PC-9 (cell line): ENCODE measurements around the gene LUC7L3.

ENCODE experiments used
- EZH2 ChIP-seq: fragments of 200-600 bp; sonication (generic); IDR thresholded peaks from 2 replicates; pipeline ENCODE4 v1.8.0; 2017; ENCODE audit warnings: antibody characterized with exemption, low read depth
- TF ChIP-seq, protein P1 (sequence below): fragments of 200-600 bp; sonication (generic); conservative IDR thresholded peaks from 2 replicates; pipeline ENCODE4 v1.6.1; 2017; ENCODE audit warnings: mixed run types, antibody characterized with exemption, mild to moderate bottlenecking, moderate library complexity

DNA sequence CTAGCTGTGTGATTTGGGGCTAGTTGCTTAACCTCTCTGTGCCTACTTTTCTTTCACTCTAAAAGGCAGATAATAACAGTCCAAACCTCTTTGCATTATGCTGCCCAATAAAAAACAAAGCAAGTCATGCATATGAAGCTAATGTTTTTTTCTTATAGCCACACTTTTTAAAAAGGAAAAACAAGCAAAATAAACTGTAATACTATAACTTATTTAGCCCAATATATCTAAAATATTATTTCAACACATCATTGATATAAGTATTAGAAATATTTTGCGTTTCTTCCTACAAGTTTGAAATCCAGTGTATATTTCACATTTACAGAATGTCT is 34.1 kb upstream of the LUC7L3 start:
- TF ChIP-seq, protein P1, sequence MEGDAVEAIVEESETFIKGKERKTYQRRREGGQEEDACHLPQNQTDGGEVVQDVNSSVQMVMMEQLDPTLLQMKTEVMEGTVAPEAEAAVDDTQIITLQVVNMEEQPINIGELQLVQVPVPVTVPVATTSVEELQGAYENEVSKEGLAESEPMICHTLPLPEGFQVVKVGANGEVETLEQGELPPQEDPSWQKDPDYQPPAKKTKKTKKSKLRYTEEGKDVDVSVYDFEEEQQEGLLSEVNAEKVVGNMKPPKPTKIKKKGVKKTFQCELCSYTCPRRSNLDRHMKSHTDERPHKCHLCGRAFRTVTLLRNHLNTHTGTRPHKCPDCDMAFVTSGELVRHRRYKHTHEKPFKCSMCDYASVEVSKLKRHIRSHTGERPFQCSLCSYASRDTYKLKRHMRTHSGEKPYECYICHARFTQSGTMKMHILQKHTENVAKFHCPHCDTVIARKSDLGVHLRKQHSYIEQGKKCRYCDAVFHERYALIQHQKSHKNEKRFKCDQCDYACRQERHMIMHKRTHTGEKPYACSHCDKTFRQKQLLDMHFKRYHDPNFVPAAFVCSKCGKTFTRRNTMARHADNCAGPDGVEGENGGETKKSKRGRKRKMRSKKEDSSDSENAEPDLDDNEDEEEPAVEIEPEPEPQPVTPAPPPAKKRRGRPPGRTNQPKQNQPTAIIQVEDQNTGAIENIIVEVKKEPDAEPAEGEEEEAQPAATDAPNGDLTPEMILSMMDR, result no peak
- no peak for TF ChIP-seq EZH2
